ENCODE data around the gene JAG2.

Gene JAG2

DNA sequence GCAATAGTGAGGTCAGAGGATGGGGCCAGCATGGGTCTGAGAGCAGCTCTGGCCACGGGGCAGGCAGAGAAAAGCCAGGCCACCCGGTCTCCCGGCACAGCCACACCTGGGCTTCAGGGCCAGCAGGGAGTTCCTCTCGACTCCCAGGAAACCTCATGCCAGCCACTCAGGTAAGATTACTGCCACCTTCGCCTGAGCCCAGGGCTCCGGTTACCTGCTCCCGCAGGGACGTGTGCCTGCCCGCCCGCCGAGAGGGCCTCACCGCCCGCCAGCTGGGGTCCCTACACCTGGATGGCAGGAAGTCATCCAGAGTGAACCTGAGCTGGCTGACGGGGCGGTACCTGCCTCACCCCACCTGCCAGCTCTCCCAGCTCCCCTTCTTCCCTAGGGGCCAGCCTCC, 7.3 kb downstream of the JAG2 start:
- no peak overlapping the region for H3K4me3 ChIP-seq (ENCODE audit: low read depth, low read length)
- DNase-seq (ENCODE audit: low read depth) = no peak
- TF ChIP-seq, protein P1, sequence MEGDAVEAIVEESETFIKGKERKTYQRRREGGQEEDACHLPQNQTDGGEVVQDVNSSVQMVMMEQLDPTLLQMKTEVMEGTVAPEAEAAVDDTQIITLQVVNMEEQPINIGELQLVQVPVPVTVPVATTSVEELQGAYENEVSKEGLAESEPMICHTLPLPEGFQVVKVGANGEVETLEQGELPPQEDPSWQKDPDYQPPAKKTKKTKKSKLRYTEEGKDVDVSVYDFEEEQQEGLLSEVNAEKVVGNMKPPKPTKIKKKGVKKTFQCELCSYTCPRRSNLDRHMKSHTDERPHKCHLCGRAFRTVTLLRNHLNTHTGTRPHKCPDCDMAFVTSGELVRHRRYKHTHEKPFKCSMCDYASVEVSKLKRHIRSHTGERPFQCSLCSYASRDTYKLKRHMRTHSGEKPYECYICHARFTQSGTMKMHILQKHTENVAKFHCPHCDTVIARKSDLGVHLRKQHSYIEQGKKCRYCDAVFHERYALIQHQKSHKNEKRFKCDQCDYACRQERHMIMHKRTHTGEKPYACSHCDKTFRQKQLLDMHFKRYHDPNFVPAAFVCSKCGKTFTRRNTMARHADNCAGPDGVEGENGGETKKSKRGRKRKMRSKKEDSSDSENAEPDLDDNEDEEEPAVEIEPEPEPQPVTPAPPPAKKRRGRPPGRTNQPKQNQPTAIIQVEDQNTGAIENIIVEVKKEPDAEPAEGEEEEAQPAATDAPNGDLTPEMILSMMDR (IDR thresholded peaks at IDR 0.05; ENCODE audit: control insufficient read depth, extremely low read depth, insufficient read depth) = no peak

DNA sequence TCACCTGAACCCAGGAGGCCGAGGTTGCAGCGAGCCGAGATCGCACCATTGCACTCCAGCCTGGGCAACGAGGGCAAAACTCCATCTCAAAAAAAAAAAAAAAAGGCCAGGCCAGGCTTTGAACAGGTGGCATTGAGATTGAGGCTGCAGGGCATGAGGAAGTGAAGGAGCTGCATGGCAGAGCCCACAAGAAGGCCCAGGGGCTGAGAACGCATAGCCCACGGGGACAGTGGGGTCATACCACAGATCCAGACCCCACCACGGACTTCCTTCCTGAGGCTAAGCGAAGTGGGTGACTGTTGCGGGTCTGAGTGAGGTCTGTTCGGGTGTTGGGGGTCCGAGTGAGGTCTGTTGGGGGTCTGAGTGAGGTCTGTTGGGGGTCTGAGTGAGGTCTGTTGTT, 7.8 kb downstream of the JAG2 start:
- no peak overlapping the region for H3K4me3 ChIP-seq (ENCODE audit: low read depth, low read length)
- TF ChIP-seq, protein P1 (IDR thresholded peaks at IDR 0.05; ENCODE audit: control insufficient read depth, extremely low read depth, insufficient read depth) = no peak
- no peak for DNase-seq (ENCODE audit: low read depth)

DNA sequence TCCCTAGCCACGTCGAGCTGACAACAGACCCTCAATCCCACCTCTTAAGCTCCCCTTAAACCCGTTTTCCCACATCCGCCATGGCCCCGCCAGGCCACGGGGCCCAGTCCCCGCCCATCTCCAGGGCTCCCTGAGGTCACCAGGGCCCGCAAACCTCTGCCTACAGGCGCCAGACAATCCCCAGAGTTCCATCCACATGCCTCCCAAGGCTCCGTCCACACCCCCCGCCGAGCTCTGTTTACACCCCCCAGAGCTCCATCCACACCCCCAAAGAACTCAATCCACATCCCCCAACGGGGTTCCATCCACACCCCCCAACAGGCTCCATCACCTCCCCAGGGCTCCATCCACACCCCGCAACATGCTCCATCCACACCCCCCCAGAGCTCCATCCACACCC, 9.2 kb downstream of the JAG2 start:
- TF ChIP-seq, protein P1 (IDR thresholded peaks at IDR 0.05; ENCODE audit: control insufficient read depth, extremely low read depth, insufficient read depth) = no peak
- no peak overlapping the region for H3K4me3 ChIP-seq (ENCODE audit: low read depth, low read length)
- no peak for DNase-seq (ENCODE audit: low read depth)

DNA sequence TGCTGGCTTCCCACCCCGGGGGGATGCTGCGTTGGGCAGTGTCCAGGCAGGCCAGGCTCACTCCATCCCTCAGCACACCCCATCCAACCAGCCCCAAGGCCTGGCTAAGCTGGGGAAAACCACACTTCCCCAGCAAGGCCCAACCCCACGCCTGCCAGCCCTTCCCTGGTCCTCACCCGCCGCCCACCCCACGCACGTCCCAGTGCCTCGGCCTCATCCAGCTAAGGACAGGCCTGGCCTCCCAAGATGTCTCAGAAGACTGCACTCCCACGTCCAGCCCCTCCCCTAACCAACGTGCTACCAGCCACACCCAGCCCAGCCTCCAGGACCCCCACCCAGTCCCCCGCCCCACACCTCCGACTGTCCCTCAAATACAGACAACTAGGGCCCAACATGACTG, 9.8 kb downstream of the JAG2 start:
- TF ChIP-seq, protein P1 (IDR thresholded peaks at IDR 0.05; ENCODE audit: control insufficient read depth, extremely low read depth, insufficient read depth) = no peak
- H3K4me3 ChIP-seq (ENCODE audit: low read depth, low read length) = no peak overlapping the region
- DNase-seq (ENCODE audit: low read depth) = no peak

DNA sequence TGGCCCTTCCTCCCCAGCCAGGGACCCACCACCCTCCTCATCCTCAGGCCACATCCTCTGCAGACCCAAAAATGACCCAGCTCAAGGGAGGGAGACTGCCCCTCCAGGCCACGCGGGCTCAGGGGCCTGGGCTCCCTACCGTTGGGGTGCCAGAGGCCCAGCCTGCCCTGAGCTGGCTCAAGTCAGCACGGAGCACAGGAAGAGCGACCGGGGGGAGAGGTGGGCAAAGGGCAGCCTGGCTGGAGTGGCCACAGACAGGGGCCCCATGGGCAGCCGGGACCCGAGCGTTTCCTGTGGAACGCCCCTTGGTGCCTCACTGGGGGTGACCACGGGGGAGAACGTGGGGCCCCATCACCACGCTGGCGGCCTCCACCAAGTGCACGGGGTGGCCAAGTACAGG, 10.7 kb downstream of the JAG2 start:
- no peak overlapping the region for H3K4me3 ChIP-seq (ENCODE audit: low read depth, low read length)
- TF ChIP-seq, protein P1 (IDR thresholded peaks at IDR 0.05; ENCODE audit: control insufficient read depth, extremely low read depth, insufficient read depth) = no peak
- no peak for DNase-seq (ENCODE audit: low read depth)

DNA sequence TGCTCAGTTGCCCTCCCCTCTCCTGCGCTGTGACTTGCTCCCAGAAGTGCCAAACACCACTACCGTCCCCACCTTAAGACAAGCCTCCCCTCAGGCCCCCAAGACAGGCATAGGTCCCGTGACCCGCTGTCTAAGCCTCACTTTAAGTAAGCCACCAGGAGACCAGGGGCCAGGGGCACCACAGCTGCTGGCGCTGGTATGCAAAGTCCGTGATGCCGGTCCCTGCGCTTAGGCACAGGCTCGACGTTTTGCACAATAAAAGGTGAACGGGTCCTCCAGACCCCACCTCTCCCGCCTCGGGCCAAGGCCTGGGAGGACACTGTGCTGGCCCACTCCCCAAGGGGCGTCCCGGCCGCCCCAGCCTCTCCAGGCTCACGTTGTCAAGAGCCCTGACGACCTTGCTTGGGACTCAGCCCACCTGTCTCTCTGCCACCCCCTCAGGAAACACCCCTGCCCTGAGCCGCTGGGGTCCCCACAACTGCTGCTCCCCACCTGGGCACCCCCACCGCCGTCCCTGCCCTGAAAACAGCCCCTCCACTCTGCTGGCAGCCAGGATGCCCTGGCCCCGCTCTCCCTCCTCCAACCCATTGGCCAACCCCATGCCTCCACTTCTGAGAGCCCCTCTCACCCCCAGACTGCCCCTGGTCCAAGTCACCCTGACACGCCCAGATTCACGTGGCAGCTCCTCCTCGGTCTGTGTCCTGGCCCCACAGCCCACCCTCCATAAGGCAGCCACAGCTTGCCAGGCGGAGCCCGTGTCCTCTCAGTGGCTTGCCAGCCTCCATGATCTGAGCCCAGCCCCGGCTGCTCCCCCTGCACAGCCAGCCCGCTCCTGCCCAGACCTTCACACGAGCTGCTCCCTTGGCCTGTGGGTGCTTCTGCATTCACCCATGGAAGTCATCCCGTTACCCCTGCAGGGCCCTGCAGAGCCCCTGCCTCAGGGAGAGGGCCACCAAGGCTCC, 11.9 kb downstream of the JAG2 start:
- DNase-seq (ENCODE audit: low read depth) = no peak
- no peak overlapping the region for H3K4me3 ChIP-seq (ENCODE audit: low read depth, low read length)
- TF ChIP-seq, protein P1 (IDR thresholded peaks at IDR 0.05; ENCODE audit: control insufficient read depth, extremely low read depth, insufficient read depth) = no peak

Measured in LNCaP clone FGC (cell line).